ENCODE measurements around the gene IVNS1ABP. TPM values are rescaled to one million over a fixed set of nuclear protein-coding genes. Genes with fewer than 3 reads are reported as not detected.
A peak's percentile ranks its signal among the peaks of the same experiment; 100 is the strongest.

The IVNS1ABP gene
- total and polyA plus RNA-seq, 2 of the 13 experiments (the other 11 are each of a cell fraction or from before 2014, with no cell fraction given) = 49.1 to 51.7 TPM

DNA sequence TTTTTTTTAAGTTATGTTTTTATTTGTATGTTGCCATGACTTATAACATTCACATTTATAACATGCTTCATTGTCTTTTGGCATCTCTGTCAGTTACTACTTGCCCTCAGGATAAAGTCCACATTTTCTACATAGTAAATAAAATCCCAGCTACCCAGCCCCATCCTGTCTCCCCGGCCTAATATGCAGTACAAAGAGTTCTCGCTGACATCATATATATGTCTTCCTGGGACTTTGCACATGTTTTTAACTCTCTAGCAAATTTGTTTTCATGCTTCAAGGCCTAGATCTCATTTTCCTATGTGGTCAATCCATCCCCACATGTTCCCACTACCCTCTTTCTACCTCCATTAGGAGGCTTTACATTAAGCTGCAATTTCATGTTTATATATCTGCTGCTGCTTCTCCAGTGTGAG is 33.0 kb upstream of the IVNS1ABP start (continued):
- TF ChIP-seq, protein P1, sequence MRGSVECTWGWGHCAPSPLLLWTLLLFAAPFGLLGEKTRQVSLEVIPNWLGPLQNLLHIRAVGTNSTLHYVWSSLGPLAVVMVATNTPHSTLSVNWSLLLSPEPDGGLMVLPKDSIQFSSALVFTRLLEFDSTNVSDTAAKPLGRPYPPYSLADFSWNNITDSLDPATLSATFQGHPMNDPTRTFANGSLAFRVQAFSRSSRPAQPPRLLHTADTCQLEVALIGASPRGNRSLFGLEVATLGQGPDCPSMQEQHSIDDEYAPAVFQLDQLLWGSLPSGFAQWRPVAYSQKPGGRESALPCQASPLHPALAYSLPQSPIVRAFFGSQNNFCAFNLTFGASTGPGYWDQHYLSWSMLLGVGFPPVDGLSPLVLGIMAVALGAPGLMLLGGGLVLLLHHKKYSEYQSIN (CRISPR knock-in tag; IDR thresholded peaks at IDR 0.05; ENCODE audit: borderline replicate concordance) = no peak
- TF ChIP-seq, protein P2, sequence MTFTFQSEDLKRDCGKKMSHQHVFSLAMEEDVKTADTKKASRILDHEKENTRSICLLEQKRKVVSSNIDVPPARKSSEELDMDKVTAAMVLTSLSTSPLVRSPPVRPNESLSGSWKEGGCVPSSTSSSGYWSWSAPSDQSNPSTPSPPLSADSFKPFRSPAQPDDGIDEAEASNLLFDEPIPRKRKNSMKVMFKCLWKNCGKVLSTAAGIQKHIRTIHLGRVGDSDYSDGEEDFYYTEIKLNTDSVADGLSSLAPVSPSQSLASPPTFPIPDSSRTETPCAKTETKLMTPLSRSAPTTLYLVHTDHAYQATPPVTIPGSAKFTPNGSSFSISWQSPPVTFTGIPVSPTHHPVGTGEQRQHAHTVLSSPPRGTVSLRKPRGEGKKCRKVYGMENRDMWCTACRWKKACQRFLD (CRISPR knock-in tag; IDR thresholded peaks at IDR 0.05; ENCODE audit: borderline replicate concordance) = no peak
- peak; percentile 41; the same call in 1 of the 3 replicates for TF ChIP-seq MXI1 (IDR thresholded peaks at IDR 0.05; ENCODE audit: borderline replicate concordance, low read depth, low read length)
- TF ChIP-seq ZNF660 (CRISPR knock-in tag; IDR thresholded peaks at IDR 0.05; ENCODE audit: borderline replicate concordance, low read depth) = no peak
- TF ChIP-seq ZNF780A (CRISPR knock-in tag; IDR thresholded peaks at IDR 0.05) = no peak
- no peak for TF ChIP-seq MBD4 (IDR thresholded peaks at IDR 0.05; ENCODE audit: borderline replicate concordance, low read length)
- peak; percentile 46; the same call in 1 of the 2 replicates for TF ChIP-seq SIX1 (CRISPR knock-in tag; IDR thresholded peaks at IDR 0.05; ENCODE audit: borderline replicate concordance)
- TF ChIP-seq THAP11 (CRISPR knock-in tag; IDR thresholded peaks at IDR 0.05) = no peak
- TF ChIP-seq, protein P3, sequence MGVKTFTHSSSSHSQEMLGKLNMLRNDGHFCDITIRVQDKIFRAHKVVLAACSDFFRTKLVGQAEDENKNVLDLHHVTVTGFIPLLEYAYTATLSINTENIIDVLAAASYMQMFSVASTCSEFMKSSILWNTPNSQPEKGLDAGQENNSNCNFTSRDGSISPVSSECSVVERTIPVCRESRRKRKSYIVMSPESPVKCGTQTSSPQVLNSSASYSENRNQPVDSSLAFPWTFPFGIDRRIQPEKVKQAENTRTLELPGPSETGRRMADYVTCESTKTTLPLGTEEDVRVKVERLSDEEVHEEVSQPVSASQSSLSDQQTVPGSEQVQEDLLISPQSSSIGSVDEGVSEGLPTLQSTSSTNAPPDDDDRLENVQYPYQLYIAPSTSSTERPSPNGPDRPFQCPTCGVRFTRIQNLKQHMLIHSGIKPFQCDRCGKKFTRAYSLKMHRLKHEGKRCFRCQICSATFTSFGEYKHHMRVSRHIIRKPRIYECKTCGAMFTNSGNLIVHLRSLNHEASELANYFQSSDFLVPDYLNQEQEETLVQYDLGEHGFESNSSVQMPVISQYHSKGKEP (CRISPR knock-in tag; IDR thresholded peaks at IDR 0.05) = no peak
- TF ChIP-seq LCORL (IDR thresholded peaks at IDR 0.05) = no peak
- 0 out of 2 replicates have a peak, but pooled peaks have one; percentile 35 for TF ChIP-seq LCORL (CRISPR knock-in tag; IDR thresholded peaks at IDR 0.05)
- TF ChIP-seq ZFP36L1 (CRISPR knock-in tag; IDR thresholded peaks at IDR 0.05) = peak; percentile 33; the same call in 1 of the 2 replicates
- TF ChIP-seq FOXA3 (CRISPR knock-in tag; IDR thresholded peaks at IDR 0.05) = 0 out of 2 replicates have a peak, but pooled peaks have one; percentile 50
- TF ChIP-seq, protein P4, sequence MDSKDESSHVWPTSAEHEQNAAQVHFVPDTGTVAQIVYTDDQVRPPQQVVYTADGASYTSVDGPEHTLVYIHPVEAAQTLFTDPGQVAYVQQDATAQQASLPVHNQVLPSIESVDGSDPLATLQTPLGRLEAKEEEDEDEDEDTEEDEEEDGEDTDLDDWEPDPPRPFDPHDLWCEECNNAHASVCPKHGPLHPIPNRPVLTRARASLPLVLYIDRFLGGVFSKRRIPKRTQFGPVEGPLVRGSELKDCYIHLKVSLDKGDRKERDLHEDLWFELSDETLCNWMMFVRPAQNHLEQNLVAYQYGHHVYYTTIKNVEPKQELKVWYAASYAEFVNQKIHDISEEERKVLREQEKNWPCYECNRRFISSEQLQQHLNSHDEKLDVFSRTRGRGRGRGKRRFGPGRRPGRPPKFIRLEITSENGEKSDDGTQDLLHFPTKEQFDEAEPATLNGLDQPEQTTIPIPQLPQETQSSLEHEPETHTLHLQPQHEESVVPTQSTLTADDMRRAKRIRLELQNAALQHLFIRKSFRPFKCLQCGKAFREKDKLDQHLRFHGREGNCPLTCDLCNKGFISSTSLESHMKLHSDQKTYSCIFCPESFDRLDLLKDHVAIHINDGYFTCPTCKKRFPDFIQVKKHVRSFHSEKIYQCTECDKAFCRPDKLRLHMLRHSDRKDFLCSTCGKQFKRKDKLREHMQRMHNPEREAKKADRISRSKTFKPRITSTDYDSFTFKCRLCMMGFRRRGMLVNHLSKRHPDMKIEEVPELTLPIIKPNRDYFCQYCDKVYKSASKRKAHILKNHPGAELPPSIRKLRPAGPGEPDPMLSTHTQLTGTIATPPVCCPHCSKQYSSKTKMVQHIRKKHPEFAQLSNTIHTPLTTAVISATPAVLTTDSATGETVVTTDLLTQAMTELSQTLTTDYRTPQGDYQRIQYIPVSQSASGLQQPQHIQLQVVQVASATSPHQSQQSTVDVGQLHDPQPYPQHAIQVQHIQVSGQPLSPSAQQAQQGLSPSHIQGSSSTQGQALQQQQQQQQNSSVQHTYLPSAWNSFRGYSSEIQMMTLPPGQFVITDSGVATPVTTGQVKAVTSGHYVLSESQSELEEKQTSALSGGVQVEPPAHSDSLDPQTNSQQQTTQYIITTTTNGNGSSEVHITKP (CRISPR knock-in tag; IDR thresholded peaks at IDR 0.05; ENCODE audit: low read depth) = no peak
- TF ChIP-seq HIVEP1 (CRISPR knock-in tag; IDR thresholded peaks at IDR 0.05) = no peak
- TF ChIP-seq ZBTB21 (CRISPR knock-in tag; IDR thresholded peaks at IDR 0.05) = peak; percentile 63; the same call in 1 of the 2 replicates
- TF ChIP-seq, protein P5, sequence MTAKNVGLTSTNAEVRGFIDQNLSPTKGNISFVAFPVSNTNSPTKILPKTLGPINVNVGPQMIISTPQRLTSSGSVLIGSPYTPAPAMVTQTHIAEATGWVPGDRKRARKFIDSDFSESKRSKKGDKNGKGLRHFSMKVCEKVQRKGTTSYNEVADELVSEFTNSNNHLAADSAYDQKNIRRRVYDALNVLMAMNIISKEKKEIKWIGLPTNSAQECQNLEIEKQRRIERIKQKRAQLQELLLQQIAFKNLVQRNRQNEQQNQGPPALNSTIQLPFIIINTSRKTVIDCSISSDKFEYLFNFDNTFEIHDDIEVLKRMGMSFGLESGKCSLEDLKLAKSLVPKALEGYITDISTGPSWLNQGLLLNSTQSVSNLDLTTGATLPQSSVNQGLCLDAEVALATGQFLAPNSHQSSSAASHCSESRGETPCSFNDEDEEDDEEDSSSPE (CRISPR knock-in tag; IDR thresholded peaks at IDR 0.05) = no peak
- TF ChIP-seq POGZ (CRISPR knock-in tag; IDR thresholded peaks at IDR 0.05) = peak; percentile 60
- no peak for TF ChIP-seq CREB1 (IDR thresholded peaks at IDR 0.05)
- TF ChIP-seq CREB1 (CRISPR knock-in tag; IDR thresholded peaks at IDR 0.05) = peak; percentile 75
- TF ChIP-seq, protein P6, sequence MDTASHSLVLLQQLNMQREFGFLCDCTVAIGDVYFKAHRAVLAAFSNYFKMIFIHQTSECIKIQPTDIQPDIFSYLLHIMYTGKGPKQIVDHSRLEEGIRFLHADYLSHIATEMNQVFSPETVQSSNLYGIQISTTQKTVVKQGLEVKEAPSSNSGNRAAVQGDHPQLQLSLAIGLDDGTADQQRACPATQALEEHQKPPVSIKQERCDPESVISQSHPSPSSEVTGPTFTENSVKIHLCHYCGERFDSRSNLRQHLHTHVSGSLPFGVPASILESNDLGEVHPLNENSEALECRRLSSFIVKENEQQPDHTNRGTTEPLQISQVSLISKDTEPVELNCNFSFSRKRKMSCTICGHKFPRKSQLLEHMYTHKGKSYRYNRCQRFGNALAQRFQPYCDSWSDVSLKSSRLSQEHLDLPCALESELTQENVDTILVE (CRISPR knock-in tag; IDR thresholded peaks at IDR 0.05) = no peak

Data from HepG2 (cell line).